Liver (tissue), 9 donors: ENCODE results near the gene C1QTNF1. TPM values are rescaled to one million over a fixed set of nuclear protein-coding genes. Genes with fewer than 3 reads are reported as not detected.

ENCODE experiments used
- DNase-seq: peaks from one replicate; pipeline ENCODE4 v3.0.0-alpha.2; 2017; ENCODE audit warnings: low spot score
- H3K27ac ChIP-seq, 2 donors: one replicate each; pipeline ENCODE4 v1.7.0; 2013; ENCODE audit warnings: inconsistent platforms in 2 of 2, low read length in 2 of 2, control low read depth in 1 of 2, low read depth in 1 of 2, mild to moderate bottlenecking in 1 of 2
- H3K27me3 ChIP-seq, 4 donors: one replicate each; pipeline versions ENCODE4 v1.6.1 to v1.7.0; 2013; ENCODE audit warnings: low read length in 3 of 4, inconsistent platforms in 1 of 4, mild to moderate bottlenecking in 1 of 4, moderate library complexity in 1 of 4; ENCODE audit not compliant: control insufficient read depth in 4 of 4, insufficient read depth in 4 of 4
- H3K36me3 ChIP-seq, 4 donors: one replicate each; pipeline versions ENCODE4 v1.6.1 to v1.7.0; 2013; ENCODE audit warnings: low read length in 3 of 4, mild to moderate bottlenecking in 3 of 4, low read depth in 1 of 4, moderate library complexity in 1 of 4; ENCODE audit not compliant: control insufficient read depth in 4 of 4, insufficient read depth in 3 of 4
- H3K4me1 ChIP-seq, 4 donors: one replicate each; pipeline versions ENCODE4 v1.6.1 to v1.7.0; 2013; ENCODE audit warnings: low read length in 3 of 4, mild to moderate bottlenecking in 3 of 4, moderate library complexity in 1 of 4; ENCODE audit not compliant: control insufficient read depth in 4 of 4, insufficient read depth in 4 of 4
- H3K4me3 ChIP-seq, 3 donors: one replicate each; pipeline versions ENCODE4 v1.6.1 to v1.7.0; 2013; ENCODE audit warnings: low read length in 3 of 3, control low read depth in 1 of 3, low read depth in 1 of 3, mild to moderate bottlenecking in 1 of 3
- H3K9ac ChIP-seq, 2 donors: one replicate each; pipeline ENCODE4 v1.7.0; 2013; ENCODE audit warnings: low read length in 2 of 2, mild to moderate bottlenecking in 2 of 2, moderate library complexity in 2 of 2, control low read depth in 1 of 2, low read depth in 1 of 2
- H3K9me3 ChIP-seq, 4 donors: one replicate each; pipeline versions ENCODE4 v1.6.1 to v1.7.0; 2013; ENCODE audit warnings: low read length in 3 of 4; ENCODE audit not compliant: control insufficient read depth in 4 of 4
- FOXA1 ChIP-seq: IDR thresholded peaks from 2 replicates; pipeline ENCODE4 v1.6.1; 2016; ENCODE audit warnings: antibody characterized with exemption
- FOXA2 ChIP-seq: IDR thresholded peaks from 2 replicates; pipeline ENCODE4 v1.6.1; 2016; ENCODE audit warnings: antibody characterized with exemption
- GABPA ChIP-seq, 2 donors: IDR thresholded peaks in 1 of 2; conservative IDR thresholded peaks in 1 of 2; 2 replicates each; pipeline ENCODE4 v1.6.1; 2016; ENCODE audit warnings: antibody characterized with exemption in 2 of 2, mild to moderate bottlenecking in 1 of 2, moderate library complexity in 1 of 2
- HNF4A ChIP-seq, 2 donors: conservative IDR thresholded peaks; 2 replicates each; pipeline ENCODE4 v1.6.1; 2016; ENCODE audit warnings: antibody characterized with exemption in 2 of 2, mild to moderate bottlenecking in 2 of 2
- HNF4G ChIP-seq: IDR thresholded peaks from 2 replicates; pipeline ENCODE4 v1.6.1; 2016; ENCODE audit warnings: antibody characterized with exemption
- JUND ChIP-seq, 2 donors: IDR thresholded peaks; 2 replicates each; pipeline ENCODE4 v1.6.1; 2016; ENCODE audit warnings: antibody characterized with exemption in 2 of 2
- NR2F2 ChIP-seq: IDR thresholded peaks from 2 replicates; pipeline ENCODE4 v1.6.1; 2016; ENCODE audit warnings: antibody characterized with exemption
- RAD21 ChIP-seq, 2 donors: IDR thresholded peaks; 2 replicates each; pipeline ENCODE4 v1.6.1; 2016; ENCODE audit warnings: antibody characterized with exemption in 2 of 2, mild to moderate bottlenecking in 2 of 2
- RXRA ChIP-seq, 2 donors: IDR thresholded peaks; 2 replicates each; pipeline ENCODE4 v1.6.1; 2017 to 2018; ENCODE audit warnings: antibody characterized with exemption in 2 of 2, mild to moderate bottlenecking in 1 of 2
- SP1 ChIP-seq: IDR thresholded peaks from 2 replicates; pipeline ENCODE4 v1.6.1; 2018; ENCODE audit warnings: antibody characterized with exemption, mild to moderate bottlenecking
- TAF1 ChIP-seq: conservative IDR thresholded peaks from 2 replicates; pipeline ENCODE4 v1.6.1; 2016; ENCODE audit warnings: antibody characterized with exemption, mild to moderate bottlenecking
- WGBS: extraction: QIAGEN DNeasy Blood & Tissue Kit; methylation state at CpG from one replicate; pipeline ENCODE4 v1.1.7; 2013; 5-methylcytosine and 5-hydroxymethylcytosine counted together
- polyA plus RNA-seq, 2 donors: library from polyadenylated mRNA; stranded (reverse) in 1 of 2; unstranded in 1 of 2; fragments of 200-250 nt in 1 of 2; fragments of >200 nt in 1 of 2; fragmentation: Nextera tagmentation in 1 of 2; extraction: Ambion mirVana in 1 of 2; gene quantifications; one replicate each; pipeline versions ENCODE4 v1.2.1 to v1.2.3, GENCODE V29; 2013 to 2015
- total RNA-seq, 2 donors: library from RNA; depleted of rRNA; stranded (reverse); fragments of >200 nt; gene quantifications; one replicate each; pipeline ENCODE4 v1.2.3, GENCODE V29; 2014
- TF ChIP-seq, protein P1 (sequence below): IDR thresholded peaks from 2 replicates; pipeline ENCODE4 v1.6.1; 2016; ENCODE audit warnings: antibody characterized with exemption, mild to moderate bottlenecking
- TF ChIP-seq, protein P2 (sequence below): IDR thresholded peaks from 2 replicates; pipeline ENCODE4 v1.6.1; 2016; ENCODE audit warnings: antibody characterized with exemption
- TF ChIP-seq, protein P3 (sequence below): fragments of 150-350 bp; IDR thresholded peaks from 2 replicates; pipeline ENCODE4 v1.5.1; 2017; ENCODE audit warnings: improper control_type of control experiment, low read depth, low read length; ENCODE audit not compliant: missing input control
- TF ChIP-seq, protein P4 (sequence below): IDR thresholded peaks from 2 replicates; pipeline ENCODE4 v1.6.1; 2016; ENCODE audit warnings: antibody characterized with exemption
- TF ChIP-seq, protein P5 (sequence below): IDR thresholded peaks from 2 replicates; pipeline ENCODE4 v1.6.1; 2016; ENCODE audit warnings: antibody characterized with exemption
- donor health status: healthy.
- donor health status: healthy.
- donor health status: healthy.
- donor health status: healthy.
- donor health status: healthy.

The C1QTNF1 gene
- total and polyA plus RNA-seq, 4 donors = 0.56 to 54.6 (median 16.1) TPM

DNA sequence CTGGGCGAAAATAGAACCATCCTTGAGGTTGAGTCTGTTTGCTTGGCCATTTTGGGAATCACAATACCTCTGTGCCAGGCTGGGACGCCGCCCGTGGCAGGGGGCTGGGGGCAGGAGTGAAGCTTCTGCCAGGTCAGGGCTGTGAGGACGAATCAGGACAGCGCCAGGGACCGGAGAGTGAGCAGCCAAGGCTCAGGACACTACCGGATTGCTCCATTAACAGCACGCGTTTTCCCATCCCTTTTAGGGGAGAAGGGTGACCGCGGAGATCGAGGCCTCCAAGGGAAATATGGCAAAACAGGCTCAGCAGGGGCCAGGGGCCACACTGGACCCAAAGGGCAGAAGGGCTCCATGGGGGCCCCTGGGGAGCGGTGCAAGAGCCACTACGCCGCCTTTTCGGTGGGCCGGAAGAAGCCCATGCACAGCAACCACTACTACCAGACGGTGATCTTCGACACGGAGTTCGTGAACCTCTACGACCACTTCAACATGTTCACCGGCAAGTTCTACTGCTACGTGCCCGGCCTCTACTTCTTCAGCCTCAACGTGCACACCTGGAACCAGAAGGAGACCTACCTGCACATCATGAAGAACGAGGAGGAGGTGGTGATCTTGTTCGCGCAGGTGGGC, 23.4 kb downstream of the C1QTNF1 start:
- no peak overlapping the region for H3K9ac ChIP-seq
- peaks cover 0 to 8% (median 1%) of the 10 kb centered on the region in 4 donors for H3K27me3 ChIP-seq
- no peak overlapping the region for H3K27ac ChIP-seq

DNA sequence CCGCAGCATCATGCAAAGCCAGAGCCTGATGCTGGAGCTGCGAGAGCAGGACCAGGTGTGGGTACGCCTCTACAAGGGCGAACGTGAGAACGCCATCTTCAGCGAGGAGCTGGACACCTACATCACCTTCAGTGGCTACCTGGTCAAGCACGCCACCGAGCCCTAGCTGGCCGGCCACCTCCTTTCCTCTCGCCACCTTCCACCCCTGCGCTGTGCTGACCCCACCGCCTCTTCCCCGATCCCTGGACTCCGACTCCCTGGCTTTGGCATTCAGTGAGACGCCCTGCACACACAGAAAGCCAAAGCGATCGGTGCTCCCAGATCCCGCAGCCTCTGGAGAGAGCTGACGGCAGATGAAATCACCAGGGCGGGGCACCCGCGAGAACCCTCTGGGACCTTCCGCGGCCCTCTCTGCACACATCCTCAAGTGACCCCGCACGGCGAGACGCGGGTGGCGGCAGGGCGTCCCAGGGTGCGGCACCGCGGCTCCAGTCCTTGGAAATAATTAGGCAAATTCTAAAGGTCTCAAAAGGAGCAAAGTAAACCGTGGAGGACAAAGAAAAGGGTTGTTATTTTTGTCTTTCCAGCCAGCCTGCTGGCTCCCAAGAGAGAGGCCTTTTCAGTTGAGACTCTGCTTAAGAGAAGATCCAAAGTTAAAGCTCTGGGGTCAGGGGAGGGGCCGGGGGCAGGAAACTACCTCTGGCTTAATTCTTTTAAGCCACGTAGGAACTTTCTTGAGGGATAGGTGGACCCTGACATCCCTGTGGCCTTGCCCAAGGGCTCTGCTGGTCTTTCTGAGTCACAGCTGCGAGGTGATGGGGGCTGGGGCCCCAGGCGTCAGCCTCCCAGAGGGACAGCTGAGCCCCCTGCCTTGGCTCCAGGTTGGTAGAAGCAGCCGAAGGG, 24.2 kb downstream of the C1QTNF1 start:
- WGBS = 74% methylated on average over 41 of the region's 41 CpGs
- Histone ChIP-seq H3K27ac (no peak overlapping the region), H3K4me3 (no peak overlapping the region), H3K9ac (no peak overlapping the region), H3K36me3 (no peaks in the 10 kb centered on the region), H3K4me1 (no peaks in the 10 kb centered on the region), H3K9me3 (no peaks in the 10 kb centered on the region), H3K27me3 (peaks cover 0 to 6% (median 1%) of the 10 kb centered on the region in 4 donors)
- TF ChIP-seq, protein P1, sequence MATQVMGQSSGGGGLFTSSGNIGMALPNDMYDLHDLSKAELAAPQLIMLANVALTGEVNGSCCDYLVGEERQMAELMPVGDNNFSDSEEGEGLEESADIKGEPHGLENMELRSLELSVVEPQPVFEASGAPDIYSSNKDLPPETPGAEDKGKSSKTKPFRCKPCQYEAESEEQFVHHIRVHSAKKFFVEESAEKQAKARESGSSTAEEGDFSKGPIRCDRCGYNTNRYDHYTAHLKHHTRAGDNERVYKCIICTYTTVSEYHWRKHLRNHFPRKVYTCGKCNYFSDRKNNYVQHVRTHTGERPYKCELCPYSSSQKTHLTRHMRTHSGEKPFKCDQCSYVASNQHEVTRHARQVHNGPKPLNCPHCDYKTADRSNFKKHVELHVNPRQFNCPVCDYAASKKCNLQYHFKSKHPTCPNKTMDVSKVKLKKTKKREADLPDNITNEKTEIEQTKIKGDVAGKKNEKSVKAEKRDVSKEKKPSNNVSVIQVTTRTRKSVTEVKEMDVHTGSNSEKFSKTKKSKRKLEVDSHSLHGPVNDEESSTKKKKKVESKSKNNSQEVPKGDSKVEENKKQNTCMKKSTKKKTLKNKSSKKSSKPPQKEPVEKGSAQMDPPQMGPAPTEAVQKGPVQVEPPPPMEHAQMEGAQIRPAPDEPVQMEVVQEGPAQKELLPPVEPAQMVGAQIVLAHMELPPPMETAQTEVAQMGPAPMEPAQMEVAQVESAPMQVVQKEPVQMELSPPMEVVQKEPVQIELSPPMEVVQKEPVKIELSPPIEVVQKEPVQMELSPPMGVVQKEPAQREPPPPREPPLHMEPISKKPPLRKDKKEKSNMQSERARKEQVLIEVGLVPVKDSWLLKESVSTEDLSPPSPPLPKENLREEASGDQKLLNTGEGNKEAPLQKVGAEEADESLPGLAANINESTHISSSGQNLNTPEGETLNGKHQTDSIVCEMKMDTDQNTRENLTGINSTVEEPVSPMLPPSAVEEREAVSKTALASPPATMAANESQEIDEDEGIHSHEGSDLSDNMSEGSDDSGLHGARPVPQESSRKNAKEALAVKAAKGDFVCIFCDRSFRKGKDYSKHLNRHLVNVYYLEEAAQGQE = no peak
- TF ChIP-seq RXRA (IDR thresholded peaks at IDR 0.05) (no peak), NR2F2 (no peak), FOXA2 (no peak), FOXA1 (no peak), TAF1 (no peak), JUND (IDR thresholded peaks at IDR 0.05) (no peak)
- TF ChIP-seq, protein P2, sequence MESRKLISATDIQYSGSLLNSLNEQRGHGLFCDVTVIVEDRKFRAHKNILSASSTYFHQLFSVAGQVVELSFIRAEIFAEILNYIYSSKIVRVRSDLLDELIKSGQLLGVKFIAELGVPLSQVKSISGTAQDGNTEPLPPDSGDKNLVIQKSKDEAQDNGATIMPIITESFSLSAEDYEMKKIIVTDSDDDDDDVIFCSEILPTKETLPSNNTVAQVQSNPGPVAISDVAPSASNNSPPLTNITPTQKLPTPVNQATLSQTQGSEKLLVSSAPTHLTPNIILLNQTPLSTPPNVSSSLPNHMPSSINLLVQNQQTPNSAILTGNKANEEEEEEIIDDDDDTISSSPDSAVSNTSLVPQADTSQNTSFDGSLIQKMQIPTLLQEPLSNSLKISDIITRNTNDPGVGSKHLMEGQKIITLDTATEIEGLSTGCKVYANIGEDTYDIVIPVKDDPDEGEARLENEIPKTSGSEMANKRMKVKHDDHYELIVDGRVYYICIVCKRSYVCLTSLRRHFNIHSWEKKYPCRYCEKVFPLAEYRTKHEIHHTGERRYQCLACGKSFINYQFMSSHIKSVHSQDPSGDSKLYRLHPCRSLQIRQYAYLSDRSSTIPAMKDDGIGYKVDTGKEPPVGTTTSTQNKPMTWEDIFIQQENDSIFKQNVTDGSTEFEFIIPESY = no peak
- TF ChIP-seq, protein P3, sequence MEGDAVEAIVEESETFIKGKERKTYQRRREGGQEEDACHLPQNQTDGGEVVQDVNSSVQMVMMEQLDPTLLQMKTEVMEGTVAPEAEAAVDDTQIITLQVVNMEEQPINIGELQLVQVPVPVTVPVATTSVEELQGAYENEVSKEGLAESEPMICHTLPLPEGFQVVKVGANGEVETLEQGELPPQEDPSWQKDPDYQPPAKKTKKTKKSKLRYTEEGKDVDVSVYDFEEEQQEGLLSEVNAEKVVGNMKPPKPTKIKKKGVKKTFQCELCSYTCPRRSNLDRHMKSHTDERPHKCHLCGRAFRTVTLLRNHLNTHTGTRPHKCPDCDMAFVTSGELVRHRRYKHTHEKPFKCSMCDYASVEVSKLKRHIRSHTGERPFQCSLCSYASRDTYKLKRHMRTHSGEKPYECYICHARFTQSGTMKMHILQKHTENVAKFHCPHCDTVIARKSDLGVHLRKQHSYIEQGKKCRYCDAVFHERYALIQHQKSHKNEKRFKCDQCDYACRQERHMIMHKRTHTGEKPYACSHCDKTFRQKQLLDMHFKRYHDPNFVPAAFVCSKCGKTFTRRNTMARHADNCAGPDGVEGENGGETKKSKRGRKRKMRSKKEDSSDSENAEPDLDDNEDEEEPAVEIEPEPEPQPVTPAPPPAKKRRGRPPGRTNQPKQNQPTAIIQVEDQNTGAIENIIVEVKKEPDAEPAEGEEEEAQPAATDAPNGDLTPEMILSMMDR = no peak
- TF ChIP-seq, protein P4, sequence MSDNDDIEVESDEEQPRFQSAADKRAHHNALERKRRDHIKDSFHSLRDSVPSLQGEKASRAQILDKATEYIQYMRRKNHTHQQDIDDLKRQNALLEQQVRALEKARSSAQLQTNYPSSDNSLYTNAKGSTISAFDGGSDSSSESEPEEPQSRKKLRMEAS = no peak
- DNase-seq = no peak

More for the DNA sequence above, 23.4 kb downstream of the C1QTNF1 start:
- 86% methylated on average over 30 of the region's 30 CpGs for WGBS
- DNase-seq = no peak
- TF ChIP-seq RAD21 (IDR thresholded peaks at IDR 0.05) (no peak), FOXA1 (no peak), HNF4A (conservative IDR thresholded peaks at IDR 0.05) (no peak), JUND (IDR thresholded peaks at IDR 0.05) (no peak), TAF1 (no peak), RXRA (IDR thresholded peaks at IDR 0.05) (no peak), GABPA (IDR thresholded peaks at IDR 0.05 in 1 of 2, conservative IDR thresholded peaks at IDR 0.05 in 1 of 2) (no peak), HNF4G (no peak), FOXA2 (no peak), SP1 (no peak)
- TF ChIP-seq, protein P5, sequence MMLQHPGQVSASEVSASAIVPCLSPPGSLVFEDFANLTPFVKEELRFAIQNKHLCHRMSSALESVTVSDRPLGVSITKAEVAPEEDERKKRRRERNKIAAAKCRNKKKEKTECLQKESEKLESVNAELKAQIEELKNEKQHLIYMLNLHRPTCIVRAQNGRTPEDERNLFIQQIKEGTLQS = no peak
- TF ChIP-seq, protein P2 = no peak
- TF ChIP-seq, protein P3 = no peak
- Histone ChIP-seq H3K36me3 (no peaks in the 10 kb centered on the region), H3K4me3 (no peak overlapping the region), H3K4me1 (no peaks in the 10 kb centered on the region), H3K9me3 (no peaks in the 10 kb centered on the region)
